Stimulated activated CD4-positive, alpha-beta T cell treated with anti-CD3 and anti-CD28 coated beads, Interleukin-4, amount 100 ng/mL, for 48 hours (primary cell): ENCODE results near the gene PPP2R2C.

ENCODE experiments used
- DNase-seq, 2 donors: peaks; one replicate each; pipeline ENCODE4 v3.0.0-alpha.2; 2020; ENCODE audit warnings: low read depth in 2 of 2

The PPP2R2C gene

DNA sequence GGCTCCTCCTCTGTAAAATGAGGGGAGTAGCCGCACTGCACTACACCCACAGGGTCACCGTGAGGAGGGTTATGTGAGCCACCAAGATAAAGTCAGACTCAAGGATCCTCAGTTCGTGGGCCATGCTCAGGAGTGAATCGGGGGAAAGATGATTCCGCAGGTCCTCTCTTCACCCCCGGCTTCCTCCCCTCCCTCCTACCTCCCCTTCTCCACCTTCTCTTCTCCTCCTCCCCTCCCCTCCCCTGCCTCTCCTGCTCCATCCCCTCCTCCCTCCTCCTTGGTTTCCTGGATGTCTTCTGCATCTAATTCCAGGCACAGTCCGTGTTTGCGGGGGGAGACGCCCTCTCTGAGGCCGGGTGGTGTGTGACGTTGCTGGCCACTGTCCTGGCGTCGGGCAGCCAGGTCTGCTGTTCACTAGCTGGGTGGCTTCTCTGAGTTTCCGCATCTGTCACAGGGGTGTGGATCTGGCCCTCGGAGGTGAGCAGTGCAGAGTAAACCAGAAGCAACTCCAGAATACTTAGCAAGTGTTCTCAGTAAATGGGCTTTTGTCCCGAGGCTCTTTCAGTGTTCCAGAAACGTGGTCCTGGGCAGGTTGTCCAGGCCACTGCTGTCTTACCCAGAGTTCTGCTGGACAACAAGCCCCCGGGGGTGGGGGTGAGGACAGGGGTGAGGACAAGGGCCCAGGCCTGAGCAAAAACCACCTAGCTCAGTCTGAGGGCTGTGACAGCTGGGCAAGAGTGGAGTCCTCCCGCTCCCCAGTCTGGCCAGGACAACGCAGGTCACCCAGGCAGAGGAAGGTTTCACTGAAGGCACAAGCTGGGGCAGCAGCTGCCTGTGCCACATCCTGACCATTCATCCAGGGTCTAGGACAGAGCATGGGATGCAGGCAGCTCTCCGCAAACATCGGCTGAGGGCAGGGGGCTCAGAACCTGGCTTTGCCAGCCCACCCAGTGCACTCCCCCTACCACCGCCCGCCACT, 92.4 kb downstream of the PPP2R2C start:
- no peak for DNase-seq

DNA sequence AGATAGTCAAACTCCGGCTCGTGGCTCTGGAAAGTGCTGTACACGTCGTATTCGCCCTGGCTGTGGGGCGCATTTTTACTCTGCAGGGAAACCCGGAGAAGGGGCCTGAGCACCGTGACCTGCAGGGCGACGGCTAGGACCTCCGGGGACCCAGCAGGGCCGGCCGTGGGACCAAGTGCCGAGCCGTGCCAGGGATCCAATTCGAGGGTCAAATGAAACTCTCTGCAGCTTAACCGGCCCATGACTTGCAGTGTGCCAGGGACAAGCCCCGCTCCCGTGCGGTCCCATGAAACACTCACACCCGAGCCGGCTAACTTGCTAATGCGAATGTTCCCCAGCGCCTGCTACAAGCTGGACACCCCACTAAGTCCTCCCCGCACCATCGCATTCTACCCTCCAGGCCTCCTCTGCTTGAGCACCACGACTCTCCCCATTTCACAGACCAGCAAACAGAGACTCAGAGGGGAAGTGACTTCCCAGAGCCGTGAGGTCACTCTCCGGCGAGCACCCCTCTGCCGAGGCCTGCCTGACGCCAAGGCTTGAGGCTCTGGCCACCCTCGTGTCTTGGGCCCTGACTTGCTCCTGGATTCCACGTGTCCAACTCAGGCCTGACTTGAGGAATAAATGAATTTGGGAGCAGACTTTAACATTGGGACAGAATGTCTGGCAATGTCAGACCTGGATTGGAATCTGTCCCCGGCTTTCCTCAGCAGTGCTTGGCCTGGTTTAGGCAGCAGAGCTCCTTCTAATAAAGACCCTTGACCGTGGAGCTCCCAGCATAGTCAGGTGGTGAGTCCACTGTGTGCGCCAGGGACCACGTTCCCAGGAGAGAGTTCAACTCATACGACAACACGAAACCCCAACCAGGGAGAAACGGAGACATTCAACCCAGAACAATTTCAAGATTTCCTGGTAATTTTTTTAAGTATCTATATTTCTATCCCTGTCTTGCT, 93.6 kb downstream of the PPP2R2C start:
- no peak for DNase-seq

DNA sequence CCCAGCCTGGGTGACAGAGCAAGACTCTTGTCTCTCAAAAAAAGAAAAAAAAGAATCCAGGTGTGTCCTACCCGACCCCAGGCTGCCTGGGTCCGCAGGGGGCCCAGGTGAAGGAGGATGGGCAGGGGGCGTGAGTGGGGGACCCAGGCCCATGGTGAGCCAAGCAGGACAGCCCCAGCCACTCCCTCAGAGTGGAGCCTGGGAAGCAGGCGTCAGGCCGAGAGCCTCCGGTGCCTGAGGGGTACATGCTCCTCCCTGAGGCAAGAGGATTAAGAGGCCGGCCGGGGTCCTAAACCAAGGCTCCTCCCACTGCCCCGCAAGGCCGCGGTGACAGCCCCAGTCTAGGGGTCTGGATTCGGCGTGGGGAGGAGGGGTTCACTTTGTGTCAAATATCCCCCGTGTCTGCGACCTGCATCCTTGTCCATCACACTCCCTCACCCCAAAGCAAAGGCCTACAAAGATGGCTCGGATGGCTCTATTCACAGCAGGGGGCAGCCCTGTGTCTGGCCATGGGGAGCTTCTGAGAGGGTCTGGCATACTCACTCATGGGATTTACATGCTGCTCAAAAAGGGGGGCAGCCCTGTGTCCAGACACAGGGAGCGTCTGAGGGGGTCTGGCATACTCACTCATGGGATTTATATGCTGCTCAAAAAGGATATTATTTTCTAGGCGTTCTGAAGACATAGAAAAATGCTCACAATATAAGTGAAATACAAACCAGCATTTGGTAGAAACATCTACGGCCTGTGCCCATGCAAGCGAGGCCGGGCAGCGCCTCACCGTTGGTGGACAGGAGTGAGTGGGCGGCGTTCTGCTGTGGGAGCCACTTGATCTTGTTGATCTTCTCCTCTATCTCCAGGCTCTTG, 94.6 kb downstream of the PPP2R2C start:
- DNase-seq: no peak

DNA sequence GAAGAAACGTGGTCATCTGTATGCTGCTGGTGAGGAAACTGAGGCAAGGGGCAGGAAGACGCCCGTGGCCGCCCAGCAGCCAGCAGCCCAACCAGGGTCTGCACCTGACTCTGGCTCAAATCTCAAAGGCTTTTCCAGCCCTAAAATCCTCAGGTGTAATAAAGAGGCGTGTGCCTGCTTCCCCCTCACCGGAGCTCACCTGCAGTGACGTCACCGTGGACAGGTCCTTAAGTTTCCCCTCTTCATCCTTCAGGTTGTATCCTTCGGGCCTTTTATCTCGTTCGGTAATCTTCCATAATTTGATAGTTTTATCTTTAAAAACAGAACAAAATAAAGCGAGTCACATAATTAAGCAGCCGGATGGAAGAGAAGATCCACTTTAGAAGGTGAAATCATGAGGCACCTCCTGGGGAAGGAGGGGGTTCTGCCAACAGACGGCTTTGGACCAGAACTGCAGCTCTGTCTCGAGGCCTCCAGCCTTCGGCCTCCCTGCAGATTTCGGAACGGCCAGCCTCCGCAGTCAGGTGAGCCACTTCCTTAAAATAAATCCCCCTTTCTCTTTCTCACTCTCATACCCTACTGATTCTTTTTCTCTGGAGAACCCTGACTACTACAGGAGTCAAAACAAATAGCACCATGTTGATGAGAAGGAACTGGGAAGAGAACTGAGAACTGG, 96.7 kb downstream of the PPP2R2C start:
- no peak for DNase-seq

DNA sequence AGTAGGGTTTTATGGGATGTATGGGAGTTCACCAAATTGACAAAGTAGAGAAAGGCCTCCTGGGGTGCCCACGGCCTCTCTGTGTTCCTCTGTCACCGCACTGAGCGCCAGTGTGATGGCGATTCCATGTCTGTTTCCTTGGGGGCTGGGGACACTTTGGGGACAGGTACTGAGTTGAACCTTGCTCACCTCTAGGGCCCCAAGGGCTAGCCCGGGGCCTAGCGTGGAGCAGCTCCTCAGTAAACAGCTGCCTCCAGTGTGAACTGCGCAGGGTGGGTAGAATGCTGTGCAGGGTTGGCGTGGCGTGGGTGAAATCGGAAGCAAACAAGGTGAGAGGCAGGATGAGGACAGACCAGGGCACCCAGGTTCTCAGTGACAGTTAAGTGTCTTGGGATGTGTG, 97.8 kb downstream of the PPP2R2C start:
- DNase-seq: no peak

DNA sequence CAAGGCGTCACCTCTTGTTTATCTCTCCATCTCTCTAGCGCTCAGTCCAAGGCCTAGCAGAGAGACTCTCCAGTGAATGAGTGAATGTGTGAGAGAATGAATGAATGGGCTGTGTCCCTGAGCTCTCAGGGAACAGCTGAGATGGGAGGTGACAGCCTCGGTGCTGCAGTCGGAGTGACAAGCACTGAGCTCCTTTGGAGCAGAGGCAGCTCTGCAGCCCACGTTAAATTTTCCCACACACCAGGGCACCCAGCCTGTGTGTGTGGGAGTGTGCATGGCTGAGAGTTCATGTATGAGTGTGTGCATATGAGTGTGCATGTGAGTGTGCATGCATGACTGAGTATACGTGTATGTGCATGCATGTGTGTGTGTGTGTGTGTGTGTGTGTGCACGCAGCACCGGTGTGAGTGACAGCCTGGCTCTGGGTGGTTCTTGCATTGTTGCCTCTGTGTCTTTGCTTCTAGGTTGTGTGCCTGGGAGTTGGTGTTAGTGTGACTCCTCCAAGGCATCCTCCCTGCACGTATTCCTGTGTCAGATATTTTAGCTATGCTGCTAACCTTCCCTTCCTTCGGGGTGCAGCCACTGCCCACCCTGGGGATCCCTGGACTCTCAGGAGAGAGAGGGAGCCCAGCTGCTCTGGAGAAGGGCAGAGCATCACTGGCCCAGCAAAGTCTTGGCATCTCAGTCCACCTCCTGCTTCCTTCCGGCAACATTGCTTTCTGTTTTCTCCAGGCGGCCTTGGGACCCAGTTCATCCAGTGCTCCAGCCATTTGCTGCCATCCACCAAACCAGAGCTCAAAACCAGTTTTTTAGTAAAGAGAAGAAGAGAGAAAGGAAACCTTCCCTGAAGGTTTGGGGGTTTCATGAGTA, 98.6 kb downstream of the PPP2R2C start:
- DNase-seq: no peak

DNA sequence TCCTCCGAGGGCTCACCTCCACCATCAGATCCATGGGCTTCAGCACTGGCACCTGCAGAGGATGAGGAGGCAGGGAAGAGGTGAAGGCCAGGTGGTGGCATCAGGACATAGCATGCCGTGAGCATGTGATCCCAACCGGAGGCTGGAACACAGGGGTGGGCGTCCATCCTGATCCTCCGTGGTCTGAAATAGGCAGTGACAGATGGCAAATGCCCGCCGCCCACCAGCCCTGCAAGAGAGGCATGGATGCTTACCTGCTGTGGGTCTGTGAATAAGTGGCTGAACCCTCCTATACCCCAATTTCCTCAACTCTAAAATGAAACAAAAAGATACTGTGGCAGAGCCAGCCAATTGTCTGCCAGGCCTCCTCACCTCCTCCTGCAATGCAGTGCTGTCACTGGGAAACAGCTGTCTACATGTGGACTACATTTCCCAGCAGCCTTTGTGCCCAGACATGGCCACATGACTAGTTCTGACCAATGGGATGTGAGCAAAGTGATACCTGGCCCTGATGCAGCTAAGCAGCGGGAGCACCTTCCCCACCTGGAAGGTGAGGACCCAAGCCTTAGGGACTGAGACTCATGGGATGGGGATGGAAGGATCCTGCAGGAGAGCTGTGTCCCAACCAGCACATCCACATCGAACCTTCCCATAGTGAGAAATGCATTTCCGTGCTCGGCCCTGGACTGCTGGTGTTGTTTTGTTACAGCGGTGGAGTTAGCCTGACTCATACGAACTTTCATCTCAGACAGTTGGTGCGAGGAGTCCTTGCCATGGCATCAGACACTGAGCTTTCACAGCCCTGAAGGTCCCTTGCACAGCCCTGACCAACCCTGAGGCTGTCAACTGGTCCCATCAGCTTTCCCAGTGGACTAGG, 99.5 kb downstream of the PPP2R2C start:
- no peak for DNase-seq

DNA sequence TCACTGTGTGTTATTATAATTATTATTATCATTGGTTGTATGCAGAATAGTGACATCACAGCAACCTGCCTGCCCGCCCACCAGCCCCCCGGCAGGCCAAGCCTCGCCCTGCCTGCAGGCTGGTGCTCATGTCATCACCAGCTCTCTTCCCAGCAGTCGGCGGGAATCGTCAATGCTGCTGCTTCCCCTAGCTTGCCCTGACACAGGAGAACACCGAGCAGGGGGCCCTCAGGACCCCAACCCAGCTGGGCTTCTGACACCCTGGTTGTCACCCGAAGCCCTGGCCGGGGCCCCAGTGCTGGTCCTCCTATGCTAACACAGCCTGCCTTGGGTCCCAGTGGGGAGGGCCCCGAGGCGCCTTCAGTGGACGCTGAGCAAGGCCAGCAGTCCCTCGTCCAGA, 100.6 kb downstream of the PPP2R2C start:
- DNase-seq: no peak

DNA sequence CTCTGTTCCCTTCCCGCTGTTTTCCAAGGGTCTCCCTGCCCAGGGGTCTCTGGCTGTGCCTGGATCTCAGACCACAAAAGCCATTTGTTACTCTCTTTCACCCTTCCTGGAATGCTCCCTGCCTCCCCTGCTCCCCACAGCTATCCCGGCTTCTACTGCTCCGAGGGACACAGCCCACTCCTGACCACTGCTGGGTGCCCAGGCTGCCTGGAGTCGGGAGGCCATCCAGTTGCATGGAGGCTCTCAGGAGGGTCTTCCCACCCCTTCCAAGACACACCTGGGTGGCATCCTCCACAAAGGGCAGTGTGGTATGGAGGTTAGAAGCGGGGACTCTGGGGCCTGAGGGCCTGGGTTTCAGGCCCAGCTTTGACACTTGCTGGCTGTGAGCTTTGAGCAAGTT, 101.1 kb downstream of the PPP2R2C start:
- no peak for DNase-seq

DNA sequence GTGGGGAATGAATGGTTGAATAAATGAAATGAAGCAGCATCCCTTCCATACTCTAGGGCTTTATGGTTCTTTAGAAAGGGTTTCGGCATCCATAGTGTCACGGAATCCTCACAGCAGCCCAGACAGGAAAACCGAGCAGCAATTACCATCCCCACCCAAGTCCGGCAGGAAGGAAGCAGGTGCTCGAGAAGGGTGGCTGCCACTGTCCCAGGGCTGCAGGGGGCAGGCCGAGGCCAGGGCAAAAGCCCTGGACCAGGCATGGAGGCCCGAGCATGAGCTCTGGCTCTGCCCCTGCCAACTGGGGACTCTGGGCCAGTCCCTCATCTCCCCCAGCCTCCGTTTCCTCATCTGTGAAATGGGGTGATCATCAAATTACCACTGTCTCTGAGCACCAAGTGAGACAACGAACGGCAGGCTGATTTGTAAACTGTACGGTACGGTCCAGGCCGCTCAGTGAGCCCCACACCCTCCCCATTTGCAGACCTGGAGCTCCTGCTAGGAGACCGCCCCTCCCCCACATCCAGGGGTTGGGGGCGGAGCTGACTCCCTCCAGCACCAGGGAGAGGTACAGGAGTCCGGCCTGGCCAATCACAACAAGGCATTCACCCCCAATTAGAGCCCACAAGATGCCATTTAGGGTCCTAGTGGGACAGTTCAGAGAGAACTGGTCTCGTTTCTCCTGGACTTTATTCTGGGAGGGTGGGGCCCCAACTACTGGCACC, 102.3 kb downstream of the PPP2R2C start:
- no peak for DNase-seq

DNA sequence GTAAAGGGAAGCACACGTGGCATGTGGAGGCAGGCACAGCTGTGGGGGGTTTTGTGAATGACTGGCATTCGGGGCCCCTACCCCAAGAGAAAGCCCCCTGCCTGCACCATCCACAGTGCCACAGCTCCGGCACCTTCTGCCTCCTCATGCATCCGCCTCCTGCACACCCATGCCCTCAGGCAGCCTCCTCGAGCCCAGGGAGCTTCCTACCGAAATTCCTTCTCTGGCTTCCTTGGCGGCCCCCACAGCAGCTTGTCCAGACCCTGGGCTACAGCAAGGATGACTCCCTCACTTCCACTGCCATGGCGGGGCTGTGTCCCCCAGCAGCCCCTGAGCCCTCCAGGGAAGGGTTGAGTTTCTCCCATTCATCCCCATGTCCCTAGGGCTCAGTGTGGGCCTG, 102.9 kb downstream of the PPP2R2C start:
- DNase-seq: no peak

DNA sequence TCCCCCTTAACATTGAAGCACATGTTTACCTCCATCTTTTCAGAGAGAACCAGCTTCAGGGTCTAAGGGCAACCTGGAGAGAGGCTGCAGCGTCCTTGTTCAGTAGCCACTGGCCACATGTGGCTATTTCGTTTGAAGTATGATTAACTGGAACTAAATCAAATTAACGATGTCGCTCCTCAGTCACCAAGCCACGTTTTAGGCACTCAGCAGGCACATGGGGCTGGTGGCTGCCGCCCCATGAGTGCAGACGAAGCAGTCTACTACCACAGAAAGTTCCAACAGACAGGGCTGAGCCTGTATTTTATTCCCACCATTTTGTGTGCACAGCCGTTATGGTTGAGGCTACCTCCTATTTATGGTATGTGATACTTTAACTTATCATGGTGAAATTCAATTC, 103.4 kb downstream of the PPP2R2C start:
- no peak for DNase-seq

DNA sequence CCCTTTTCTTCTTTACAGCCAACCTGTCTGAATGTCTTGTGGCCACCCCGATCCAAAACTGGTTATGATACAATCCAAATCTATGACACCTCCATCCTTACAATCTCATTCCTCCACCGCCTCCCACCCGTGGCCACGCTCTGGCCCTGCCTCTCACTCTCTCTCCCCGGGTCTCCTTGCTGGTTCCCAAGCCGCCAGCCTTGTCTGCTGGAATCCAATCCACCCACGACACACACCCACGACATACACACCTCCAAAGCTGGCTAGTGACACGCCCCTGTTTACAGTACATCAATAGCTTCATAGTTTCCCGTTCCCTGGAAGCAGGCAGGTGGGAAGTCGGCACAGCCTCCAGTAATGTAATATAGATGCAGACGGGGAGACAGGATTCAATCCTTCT, 103.8 kb downstream of the PPP2R2C start:
- no peak for DNase-seq

DNA sequence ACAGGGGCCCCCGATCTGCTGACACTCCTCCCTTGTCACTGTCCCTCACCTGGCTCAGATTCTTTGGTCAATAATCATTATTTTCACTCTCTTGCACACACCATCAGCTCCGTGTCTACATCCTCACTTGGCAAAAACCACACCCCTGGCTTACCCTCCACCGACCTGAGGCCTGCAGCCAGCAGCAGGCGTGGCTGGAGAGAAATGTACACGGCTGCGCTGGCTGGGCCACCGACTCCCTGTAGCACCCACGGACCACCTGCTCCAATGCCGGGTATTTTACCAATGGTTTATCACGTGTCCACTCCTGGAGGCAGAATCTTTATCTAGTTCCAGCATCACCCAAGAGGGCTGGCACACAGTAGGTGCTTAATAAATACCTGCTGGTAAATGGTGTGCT, 104.3 kb downstream of the PPP2R2C start:
- no peak for DNase-seq

DNA sequence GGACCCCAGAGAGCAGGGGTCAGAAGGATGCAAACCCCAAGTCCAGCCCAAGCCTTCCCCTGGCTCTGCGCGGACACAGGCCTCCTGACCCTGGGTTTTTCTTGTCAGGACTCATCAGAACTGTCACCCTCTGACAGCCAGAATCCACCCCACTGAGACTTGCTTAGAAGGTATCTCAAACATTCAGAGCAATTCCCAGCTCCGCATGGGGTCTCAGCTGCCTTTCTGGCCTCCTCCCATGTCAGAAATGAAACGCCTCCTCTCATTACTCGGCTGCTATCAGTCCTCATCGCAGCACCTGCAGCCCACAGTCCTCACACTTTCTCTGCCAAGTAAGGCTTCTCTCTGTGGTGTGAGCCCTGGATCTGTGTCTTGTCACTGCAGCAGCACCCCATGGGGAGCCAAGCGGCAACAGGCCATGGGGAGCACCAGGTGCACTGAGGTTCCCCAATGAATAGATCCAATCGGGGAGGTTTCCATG, 105.0 kb downstream of the PPP2R2C start:
- no peak for DNase-seq

DNA sequence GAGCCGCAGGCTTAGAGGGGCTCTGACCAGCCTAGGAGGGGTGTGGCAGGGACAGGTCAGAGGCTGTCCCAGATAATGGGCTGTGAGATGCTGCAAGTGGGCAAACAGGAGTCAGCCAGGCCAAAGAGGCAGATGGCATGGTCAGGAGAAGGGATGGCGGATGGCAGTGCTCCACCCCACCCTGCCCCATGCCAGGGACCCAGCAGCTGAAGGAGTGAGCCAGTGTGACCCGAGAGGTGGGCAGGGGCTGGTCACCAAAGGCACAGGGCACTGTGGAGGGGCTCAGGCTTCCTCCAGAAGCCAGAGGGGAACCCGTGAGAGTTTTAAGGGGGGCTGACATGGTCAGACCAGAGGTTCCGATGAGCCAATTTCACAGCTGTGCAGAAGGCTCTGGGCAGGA, 105.8 kb downstream of the PPP2R2C start:
- DNase-seq: no peak

DNA sequence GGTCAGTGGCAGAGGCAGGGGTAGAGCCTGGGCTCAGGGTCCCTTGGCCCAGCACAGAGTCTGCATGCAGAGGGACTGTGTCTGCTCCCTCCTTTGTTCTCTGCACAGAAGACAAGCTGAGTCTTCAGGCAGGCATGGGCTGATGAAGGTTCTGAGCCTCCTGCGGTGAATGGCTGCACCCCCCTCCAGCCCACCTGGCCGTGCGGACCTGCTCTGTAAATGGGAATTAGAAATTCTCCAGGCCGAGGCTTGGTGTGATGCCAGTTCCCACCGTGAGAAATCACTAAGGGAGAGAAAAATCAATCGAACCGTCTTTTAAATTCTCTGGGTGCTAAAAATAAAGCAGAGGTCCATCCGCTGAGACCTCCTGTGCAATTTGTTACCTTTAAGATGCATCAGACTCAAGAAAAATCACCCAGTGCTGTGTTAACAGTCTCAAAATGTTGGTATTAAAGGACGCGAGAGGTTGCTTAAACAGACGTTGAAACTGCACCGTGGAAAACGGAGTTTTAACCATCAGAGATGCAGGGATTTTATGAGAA, 106.8 kb downstream of the PPP2R2C start:
- DNase-seq: no peak

DNA sequence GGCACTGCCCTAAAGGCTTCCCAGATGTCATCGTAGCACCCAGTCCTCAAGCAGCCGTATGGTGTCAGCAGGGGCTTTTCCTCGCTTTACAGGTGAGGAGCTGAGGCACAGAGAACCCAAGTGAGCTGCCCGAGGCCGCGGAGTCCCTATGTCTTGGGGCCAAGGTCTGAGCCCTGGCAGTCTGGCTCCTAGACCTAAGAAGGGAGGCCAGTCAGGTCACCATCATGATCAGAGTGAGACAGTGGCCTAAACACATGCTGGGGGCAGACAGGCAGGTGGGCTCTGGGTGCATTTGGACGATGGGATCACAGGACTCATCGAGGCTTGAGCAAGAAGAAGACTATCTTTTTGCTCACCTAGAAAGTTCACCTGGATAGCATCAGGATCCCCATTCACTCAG, 107.8 kb downstream of the PPP2R2C start:
- no peak for DNase-seq
